Activated CD4-positive, alpha-beta T cell treated with anti-CD3 and anti-CD28 coated beads for 48 hours (primary cell): ENCODE results near the gene ZNF354C.
"Not testable (repeated sequence)": the region's sequence is repeated elsewhere in the genome, so short reads cannot be mapped to it uniquely, and the experiment has no call there.

Experiments
- DNase-seq: peaks from one replicate; pipeline ENCODE4 v3.0.0-alpha.2; 2020

ZNF354C gene

DNA sequence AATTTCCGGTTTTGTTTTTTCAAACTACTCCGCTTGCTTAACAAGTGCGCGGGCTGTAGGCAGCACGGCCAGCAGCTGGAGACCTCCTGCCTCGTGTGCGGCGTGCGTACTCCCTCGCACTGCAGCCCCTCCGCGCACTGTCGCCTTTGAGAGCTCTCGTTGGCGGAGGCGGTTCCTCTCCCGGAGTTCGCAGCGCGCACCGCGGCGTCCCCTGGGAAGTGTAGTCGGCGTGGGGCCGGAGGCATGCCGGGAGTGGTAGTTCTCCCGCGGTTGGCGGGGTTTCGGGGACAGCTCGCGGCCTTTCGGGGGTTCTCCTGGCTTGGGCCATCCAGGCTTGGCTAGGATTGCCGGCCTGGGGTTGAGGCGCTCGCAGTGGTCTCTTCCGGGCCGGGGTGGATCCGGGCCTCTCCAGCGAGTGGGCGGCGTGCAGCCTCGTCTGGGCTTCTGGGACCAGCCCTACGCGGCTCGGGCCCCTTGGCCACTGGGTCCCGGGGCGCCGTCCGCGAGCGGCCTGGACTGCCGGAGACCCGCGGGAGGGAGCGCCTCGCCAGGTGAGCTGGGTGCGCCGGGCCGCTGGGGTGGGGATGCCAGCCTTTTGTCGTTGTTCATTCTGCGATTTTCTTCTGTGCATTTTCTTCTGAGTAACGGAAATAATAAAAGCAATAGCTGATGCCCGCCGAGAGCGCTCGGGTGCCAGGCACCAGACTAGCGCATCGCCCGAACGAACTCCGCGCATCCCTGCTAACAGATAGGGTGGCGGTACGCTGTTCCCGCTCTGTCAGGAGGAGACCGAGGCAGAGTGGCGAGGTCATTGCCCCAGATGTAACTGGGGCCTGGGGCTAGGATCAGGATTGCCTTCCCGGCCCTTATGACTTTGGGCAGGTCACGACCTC lies at the start of gene ZNF354C:
Gene ZNF354C, plus strand, starts transcription at position 258 of the 893 bp plus-strand sequence. CDS start 1,696 bp downstream, outside the sequence.
- peak; percentile 91 for DNase-seq

- peak; percentile 94 for DNase-seq
Observed at GRCh38 chr5:179023528-179024189, 36.5 kb upstream of the ZNF354C start, which contains the start of gene ZNF879. TSS of gene ZNF879 (plus strand) at chr5:179023804. CDS start at chr5:179025005, 1,201 bp downstream.

DNA sequence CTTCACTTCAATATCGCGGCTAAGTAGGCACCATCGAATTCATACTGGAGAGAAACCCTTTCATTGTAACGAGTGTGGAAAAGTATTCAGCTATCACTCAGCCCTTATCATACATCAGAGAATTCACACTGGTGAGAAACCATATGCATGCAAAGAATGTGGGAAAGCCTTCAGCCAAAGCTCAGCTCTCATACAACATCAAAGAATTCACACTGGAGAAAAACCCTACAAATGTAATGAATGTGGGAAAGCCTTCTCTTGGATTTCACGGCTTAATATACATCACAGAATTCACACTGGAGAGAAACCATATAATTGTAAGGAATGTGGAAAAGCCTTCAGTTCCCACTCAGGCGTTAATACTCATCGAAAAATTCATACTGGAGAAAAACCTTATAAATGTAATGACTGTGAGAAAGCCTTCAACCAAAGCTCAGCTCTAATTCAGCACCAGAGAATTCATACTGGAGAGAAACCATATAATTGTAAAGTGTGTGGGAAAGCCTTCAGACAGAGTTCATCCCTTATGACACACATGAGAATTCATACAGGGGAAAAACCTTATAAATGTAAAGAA lies 27.1 kb upstream of the ZNF354C start:
- no peak for DNase-seq

DNA sequence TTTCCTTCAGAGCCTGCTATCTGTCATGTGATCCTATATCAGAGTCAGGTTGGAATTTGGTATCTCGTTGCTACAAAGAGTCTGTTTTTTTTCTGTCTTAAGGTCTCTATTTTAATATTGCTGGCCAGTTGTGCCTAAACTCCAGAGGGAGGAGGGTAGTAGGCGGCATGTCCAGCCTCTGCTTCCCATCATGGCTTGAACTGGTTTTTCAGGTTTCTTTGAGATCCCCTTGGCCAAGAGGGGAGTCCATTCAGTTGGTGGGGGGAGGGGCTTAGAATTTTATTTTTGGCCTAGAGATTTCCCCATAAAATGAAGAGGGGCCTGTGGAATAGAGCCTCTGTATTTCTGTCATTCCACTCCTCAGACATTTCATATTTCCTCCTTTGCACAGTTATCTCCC lies 15.4 kb upstream of the ZNF354C start:
- DNase-seq = no peak

- no peak for DNase-seq
Observed at GRCh38 chr5:179051784-179052183, 8.4 kb upstream of the ZNF354C start.

DNA sequence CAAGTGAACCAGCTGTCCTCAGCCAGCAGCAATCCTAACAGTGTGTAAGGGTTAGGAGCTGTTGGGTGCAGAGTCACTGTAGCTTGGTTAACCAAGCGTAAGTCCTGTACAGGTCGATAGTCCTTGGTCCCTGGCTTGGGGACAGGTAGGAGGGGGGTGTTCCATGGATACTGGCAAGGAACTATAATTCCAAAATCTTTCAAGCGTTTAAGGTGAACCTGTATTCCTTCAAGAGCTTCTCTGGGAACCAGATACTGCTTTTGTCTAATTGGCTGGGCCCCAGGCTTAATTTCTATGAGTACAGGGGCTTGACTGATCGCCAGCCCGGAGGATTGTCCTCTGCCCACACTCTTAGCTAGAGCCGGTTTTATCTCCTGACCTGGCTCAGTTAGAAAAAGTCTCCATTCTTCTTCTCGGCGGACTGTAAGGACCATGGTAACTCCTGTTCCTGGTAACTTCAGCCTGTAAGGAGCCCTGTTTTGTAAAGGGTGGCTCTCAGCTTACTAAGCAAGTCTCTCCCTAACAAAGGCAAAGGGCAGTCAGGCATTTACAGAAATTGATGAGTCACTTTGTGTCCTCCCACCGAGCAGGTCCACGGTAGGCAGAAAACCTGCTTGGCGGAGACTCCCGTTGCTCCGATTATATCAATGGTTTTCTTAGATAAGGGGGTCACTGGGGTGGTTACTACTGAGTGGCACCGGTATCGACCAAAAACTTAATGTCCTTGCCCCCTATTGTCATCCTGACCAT lies 6.0 kb upstream of the ZNF354C start:
- DNase-seq = no peak

- no peak for DNase-seq
Observed at GRCh38 chr5:179054876-179055275, 5.3 kb upstream of the ZNF354C start.

DNA sequence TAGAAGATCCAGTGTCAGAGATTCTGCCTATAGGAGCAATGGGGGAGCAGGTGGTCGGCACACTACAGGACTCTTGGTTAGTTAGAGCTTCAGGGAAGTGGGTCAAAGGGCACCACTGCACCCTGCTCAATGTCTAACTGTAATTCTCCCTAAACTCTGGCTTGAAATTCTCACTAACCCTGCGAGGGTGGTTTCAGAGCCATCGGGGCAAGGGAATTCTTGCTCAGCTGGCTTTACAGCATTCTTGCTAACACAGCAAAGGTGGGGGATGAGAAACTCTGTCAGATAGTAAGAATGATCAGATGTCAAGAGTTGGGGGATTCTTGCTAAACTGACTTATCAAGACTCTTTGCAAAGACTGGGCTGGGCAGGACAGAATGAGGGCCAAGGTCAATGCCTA lies 4.7 kb upstream of the ZNF354C start:
- DNase-seq = no peak

DNA sequence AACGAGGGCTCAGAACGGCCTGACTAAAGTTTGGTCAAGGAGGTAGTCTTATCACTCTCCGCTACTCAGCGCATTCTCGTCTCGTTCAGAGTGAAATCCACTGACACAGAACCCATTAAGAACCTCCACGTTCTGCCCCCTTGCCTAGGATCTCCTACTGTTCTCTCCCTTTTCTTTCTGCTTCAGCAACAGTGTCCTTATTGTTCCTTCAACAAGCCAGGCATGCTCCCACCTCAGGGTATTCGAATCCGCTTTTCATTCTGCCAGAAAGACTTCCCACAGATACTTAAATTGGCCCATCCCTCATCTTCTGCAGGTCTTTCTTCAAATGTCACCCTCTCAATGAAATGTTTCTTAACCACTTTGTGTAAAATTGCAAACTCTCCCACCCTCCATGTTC lies 4.3 kb upstream of the ZNF354C start:
- DNase-seq = no peak

DNA sequence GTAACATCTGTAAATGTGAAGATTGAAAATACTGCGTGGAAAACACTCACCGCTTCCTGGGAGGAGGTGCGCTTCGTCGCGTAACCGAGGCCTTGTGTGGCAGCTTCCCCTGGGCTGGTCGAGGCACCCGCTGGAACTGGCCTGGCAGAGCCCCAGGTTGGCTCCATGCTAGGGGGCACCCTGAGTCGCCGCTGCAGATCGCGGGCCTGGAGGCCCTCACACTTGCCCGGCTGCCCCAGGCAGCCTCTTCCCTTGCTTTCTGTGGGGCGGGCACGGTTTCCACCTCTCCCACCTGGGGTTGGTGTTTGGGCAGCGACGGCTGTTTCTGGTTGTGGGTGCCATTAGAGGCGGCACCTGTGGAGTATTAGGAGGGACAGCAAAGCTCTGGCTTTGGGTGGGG lies 852 bp downstream of the ZNF354C start:
- no peak for DNase-seq

DNA sequence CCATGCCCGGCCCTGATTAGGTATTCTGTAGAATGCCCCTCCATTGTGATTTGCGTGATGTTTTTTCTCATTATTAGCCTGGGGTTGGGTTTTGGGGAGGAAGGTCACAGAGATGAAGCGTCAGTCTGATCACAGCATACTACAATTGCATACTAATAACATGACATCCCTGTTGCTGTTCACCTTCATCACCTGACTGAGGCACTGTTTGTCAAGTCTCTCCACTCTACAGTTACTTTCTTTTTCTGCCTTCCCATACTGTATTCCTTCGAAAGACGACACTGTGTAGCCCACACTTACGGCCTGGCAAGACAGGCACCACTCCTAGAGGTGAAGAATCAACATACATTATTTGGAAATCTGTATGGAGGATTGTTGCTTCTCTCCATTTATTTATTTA lies 5.5 kb downstream of the ZNF354C start:
- no peak for DNase-seq

- DNase-seq = no peak
Observed at GRCh38 chr5:179079165-179079987, 19.2 kb downstream of the ZNF354C start.

- no peak for DNase-seq
Observed at GRCh38 chr5:179080724-179081123, 20.6 kb downstream of the ZNF354C start.

DNA sequence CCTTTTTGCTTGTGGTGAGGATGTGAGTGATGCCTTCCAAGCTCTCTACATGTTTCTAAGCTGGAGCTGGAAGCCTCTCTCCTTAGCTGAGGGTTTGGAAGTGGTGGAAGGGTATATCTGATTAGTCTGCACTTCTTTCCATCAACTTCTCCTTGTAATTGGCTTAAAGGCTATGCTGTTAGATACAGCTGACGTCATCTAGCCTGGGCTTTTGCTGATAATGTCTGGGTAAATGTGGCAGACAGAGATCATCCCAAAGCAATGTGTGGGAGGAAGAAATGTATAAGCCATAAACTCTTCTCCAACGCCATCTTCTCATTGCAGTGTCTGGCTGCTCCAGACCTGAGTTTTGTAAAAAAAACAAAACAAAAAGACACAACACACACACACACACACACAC lies 29.3 kb downstream of the ZNF354C start:
- no peak for DNase-seq

GRCh38 chr5:179101282-179101681 lies 41.1 kb downstream of the ZNF354C start:
- not testable (repeated sequence) for DNase-seq

- DNase-seq = no peak
Observed at GRCh38 chr5:179110528-179110927, 50.4 kb downstream of the ZNF354C start.

DNA sequence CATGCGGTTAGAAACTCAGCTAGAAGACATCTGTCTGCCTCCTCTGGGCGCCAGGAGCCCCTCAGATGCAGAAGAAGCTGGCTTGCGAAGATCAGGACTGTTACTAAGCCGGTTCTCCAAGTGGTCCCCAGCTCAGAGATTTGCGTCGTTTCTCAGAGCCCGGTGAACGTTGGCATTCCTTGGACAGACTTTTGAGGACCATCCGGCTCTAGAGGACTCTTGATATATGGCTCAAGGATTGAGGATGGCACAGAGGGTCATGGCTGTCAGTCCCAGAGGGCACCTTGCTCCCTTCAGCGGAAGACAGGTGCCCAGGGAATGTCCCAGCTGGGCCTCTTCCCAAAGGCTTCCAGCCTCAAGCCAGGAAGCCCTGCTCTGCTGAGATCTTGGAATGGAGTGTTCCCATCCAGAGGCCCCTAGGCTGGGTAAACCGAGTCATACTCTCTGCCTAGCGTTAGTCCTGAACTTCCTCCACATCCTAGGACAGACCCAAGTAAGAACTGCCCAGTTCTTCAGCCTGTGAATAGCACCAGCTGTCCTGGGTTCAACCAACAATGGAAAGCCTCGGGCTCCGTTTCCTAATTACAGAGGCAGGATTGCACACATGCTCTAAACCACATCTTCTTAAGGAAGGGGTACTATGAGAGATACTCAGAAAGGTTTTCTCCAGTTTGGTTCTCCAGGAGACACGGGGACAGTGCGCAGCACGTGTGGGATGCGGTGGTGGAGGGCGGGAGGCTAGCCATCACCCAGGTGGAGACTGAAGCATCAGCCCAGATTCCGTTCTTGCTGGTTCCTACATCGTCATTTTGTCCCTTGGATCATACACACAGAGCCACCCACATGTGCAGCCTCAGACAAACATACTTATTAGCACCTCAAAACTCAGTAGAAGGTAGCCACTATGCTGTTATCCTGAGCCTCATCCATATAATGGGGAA lies 51.4 kb downstream of the ZNF354C start:
- DNase-seq = no peak

DNA sequence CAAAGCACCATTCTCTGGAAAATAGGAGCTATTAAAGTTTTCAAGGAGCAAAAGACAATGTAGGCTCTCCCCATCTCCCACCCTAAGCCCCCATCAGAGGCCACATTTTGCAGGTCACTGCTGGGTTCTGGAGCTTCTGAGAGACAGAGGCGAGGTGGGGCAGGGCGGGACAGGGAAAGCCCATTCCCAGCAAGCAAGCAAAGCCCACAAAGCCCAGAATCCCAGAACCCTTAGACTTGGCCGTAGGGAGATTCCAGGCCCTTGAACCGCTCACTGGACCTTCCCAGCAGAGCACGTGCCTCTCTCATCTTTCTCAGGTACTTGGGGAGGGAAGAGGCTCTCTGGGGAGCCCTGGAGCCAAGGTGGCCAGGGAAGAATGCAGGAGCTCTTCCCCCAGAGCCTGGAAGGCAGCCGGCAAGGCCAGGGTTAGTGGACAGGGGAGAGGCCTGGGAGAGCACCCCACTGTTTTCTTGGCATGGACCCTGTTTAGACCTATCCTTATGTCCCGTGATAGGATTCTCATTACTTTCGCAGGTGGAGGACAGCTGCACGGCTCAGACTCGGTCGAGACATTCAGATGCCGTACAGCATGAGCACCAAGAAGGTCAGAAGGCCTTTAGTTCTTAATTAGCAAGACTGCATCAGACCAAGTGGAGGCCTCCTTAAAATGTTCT lies 52.4 kb downstream of the ZNF354C start:
- no peak for DNase-seq

DNA sequence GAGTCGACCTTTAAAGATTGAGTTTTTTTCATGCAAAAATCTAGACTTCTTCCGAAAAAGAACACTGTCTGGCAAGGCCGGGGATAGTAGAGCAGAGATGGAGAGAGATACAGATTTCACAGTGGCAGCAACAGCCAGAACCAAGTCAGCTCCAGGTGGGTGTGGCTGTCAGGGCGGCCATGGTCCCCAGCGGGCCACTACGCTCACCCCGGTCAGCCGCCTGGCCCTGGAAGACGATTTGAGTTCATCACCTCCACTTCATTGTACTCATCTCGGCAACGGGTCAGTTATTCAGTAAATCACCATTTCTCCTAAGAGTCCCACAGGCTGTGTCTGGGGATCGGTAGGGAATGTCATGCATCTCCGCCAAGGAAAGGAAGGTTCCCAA lies 53.0 kb downstream of the ZNF354C start:
- DNase-seq = no peak

- no peak for DNase-seq
Observed at GRCh38 chr5:179113945-179114641, 53.9 kb downstream of the ZNF354C start.
